Islet of Langerhans (tissue), 1 donor: ENCODE measurements around the gene IL16.

Source experiments
- FAIRE-seq: peaks from one replicate; lab custom pipeline; 2011; peaks lifted over from hg19 to GRCh38; lab: Jason Lieb, UNC

IL16 gene

GRCh38 chr15:81296673-81297072 lies 100.0 kb downstream of the IL16 start:
- FAIRE-seq = no peak

GRCh38 chr15:81297147-81297572 lies 100.5 kb downstream of the IL16 start:
- no peak for FAIRE-seq

GRCh38 chr15:81297603-81298575 lies 101.2 kb downstream of the IL16 start:
- FAIRE-seq = no peak

- no peak for FAIRE-seq
Measured at GRCh38 chr15:81298611-81299010, 101.9 kb downstream of the IL16 start.

GRCh38 chr15:81299156-81299555 lies 102.5 kb downstream of the IL16 start:
- no peak for FAIRE-seq

GRCh38 chr15:81299630-81300273 lies 103.1 kb downstream of the IL16 start:
- FAIRE-seq = no peak

- FAIRE-seq = no peak
Measured at GRCh38 chr15:81301385-81301784, 104.7 kb downstream of the IL16 start.

GRCh38 chr15:81301815-81302399 lies 105.2 kb downstream of the IL16 start:
- FAIRE-seq = no peak

GRCh38 chr15:81302701-81303109 lies 106.0 kb downstream of the IL16 start:
- FAIRE-seq = no peak

- no peak for FAIRE-seq
Measured at GRCh38 chr15:81303244-81304225, 106.9 kb downstream of the IL16 start.

GRCh38 chr15:81304226-81304625 lies 107.5 kb downstream of the IL16 start:
- FAIRE-seq = no peak

GRCh38 chr15:81308260-81308659 lies 111.6 kb downstream of the IL16 start:
- no peak for FAIRE-seq

- no peak for FAIRE-seq
Measured at GRCh38 chr15:81309647-81310450, 113.2 kb downstream of the IL16 start.

- no peak for FAIRE-seq
Measured at GRCh38 chr15:81310480-81310879, 113.8 kb downstream of the IL16 start.

GRCh38 chr15:81311752-81312464 lies 115.2 kb downstream of the IL16 start:
- FAIRE-seq = no peak

- FAIRE-seq = no peak
Measured at GRCh38 chr15:81312790-81313543, 116.3 kb downstream of the IL16 start.

GRCh38 chr15:81313686-81314085 lies 117.0 kb downstream of the IL16 start:
- no peak for FAIRE-seq

- no peak for FAIRE-seq
Measured at GRCh38 chr15:81314378-81314777, 117.7 kb downstream of the IL16 start.

GRCh38 chr15:81315452-81316175 lies 118.9 kb downstream of the IL16 start:
- FAIRE-seq = no peak
